ENCODE measurements around the gene OR2T12.

DNA sequence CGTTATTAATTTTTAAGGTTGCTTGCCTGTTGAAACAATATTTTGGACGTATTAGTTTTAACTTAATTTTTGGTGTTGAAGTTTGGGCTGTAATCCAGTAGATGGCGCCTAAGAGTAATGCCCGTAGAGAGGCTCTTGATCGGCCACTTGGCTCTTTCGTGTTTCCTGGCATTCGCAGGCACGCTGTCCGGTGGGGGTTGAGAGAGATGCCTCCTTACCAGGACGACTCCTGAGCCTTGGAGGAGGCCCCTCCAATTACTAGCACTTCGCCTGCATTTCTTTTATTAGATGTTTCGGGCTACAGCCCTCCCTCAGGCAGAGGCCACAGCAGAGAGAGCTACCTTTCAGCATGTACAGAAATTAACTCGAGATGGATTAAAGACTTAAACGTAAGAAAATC, 60.0 kb downstream of the OR2T12 start:
- TF ChIP-seq, protein P1, sequence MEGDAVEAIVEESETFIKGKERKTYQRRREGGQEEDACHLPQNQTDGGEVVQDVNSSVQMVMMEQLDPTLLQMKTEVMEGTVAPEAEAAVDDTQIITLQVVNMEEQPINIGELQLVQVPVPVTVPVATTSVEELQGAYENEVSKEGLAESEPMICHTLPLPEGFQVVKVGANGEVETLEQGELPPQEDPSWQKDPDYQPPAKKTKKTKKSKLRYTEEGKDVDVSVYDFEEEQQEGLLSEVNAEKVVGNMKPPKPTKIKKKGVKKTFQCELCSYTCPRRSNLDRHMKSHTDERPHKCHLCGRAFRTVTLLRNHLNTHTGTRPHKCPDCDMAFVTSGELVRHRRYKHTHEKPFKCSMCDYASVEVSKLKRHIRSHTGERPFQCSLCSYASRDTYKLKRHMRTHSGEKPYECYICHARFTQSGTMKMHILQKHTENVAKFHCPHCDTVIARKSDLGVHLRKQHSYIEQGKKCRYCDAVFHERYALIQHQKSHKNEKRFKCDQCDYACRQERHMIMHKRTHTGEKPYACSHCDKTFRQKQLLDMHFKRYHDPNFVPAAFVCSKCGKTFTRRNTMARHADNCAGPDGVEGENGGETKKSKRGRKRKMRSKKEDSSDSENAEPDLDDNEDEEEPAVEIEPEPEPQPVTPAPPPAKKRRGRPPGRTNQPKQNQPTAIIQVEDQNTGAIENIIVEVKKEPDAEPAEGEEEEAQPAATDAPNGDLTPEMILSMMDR (IDR thresholded peaks at IDR 0.05) = peak; percentile 35 to 70 (median 58)
- TF ChIP-seq POLR2A (IDR thresholded peaks at IDR 0.05) = no peak
